ENCODE measurements around the gene CKAP2. TPM values are rescaled to one million over a fixed set of nuclear protein-coding genes. Genes with fewer than 3 reads are reported as not detected.
"Not testable (repeated sequence)": the region's sequence is repeated elsewhere in the genome, so short reads cannot be mapped to it uniquely, and the experiment has no call there.

CKAP2 gene, protein sequence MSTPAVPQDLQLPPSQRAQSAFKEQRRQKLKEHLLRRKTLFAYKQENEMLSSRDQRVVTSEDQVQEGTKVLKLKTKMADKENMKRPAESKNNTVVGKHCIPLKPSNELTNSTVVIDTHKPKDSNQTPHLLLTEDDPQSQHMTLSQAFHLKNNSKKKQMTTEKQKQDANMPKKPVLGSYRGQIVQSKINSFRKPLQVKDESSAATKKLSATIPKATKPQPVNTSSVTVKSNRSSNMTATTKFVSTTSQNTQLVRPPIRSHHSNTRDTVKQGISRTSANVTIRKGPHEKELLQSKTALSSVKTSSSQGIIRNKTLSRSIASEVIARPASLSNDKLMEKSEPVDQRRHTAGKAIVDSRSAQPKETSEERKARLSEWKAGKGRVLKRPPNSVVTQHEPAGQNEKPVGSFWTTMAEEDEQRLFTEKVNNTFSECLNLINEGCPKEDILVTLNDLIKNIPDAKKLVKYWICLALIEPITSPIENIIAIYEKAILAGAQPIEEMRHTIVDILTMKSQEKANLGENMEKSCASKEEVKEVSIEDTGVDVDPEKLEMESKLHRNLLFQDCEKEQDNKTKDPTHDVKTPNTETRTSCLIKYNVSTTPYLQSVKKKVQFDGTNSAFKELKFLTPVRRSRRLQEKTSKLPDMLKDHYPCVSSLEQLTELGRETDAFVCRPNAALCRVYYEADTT
- 30.4 TPM for polyA plus RNA-seq (2012; ENCODE audit: insufficient read depth, insufficient read length, low read depth)

DNA sequence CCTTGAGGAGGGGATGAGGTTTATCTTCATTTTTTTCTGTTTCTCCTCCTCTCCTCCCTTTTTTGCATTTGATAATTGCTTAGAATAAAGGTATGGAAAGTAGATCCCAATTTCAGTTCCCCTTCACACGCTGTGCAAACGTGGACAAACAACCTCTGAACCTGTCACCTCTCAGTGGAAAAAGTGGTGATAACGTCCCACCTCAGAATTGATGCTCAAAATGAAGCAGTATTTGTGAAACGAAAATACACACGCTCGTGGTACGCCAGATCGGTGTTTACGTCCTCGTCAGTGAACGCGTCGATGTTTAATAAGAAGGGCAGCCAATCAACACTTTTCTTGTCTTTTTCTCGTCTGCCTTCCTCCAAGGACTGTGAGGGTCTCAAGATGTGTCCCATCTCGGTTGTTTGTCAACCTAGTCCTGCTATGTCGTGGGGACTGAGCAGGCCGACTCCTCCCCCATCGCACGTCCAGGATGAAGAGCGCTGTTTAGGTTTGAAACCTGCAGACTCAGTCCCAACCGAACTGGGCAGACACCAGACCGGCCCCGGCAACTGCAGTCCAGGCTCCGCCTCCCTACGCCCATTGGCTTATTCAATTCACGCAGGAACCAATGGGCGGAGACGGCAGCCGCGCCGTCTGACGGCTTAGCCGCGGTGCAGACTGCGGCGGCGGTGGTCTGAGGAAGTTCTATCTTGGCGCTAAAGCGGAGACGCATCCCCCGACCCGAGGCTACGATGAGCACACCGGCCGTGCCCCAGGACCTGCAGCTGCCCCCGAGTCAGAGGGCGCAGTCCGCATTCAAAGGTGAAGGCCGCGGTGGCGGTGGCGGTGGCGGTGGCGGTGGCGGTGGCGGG, at the start of gene CKAP2:
Gene CKAP2 (plus strand): TSS at position 659 of the 857 bp plus-strand sequence. CDS start 79 bp downstream, at position 738.
- TF ChIP-seq, protein P1, sequence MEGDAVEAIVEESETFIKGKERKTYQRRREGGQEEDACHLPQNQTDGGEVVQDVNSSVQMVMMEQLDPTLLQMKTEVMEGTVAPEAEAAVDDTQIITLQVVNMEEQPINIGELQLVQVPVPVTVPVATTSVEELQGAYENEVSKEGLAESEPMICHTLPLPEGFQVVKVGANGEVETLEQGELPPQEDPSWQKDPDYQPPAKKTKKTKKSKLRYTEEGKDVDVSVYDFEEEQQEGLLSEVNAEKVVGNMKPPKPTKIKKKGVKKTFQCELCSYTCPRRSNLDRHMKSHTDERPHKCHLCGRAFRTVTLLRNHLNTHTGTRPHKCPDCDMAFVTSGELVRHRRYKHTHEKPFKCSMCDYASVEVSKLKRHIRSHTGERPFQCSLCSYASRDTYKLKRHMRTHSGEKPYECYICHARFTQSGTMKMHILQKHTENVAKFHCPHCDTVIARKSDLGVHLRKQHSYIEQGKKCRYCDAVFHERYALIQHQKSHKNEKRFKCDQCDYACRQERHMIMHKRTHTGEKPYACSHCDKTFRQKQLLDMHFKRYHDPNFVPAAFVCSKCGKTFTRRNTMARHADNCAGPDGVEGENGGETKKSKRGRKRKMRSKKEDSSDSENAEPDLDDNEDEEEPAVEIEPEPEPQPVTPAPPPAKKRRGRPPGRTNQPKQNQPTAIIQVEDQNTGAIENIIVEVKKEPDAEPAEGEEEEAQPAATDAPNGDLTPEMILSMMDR (IDR thresholded peaks at IDR 0.05; ENCODE audit: low read depth, low read length): no peak
- Histone ChIP-seq H3K27me3 (no peaks in the 10 kb centered on the region), H3K4me3 (ENCODE audit: low read depth, low read length) (peak within 1 kb of the TSS; percentile 87), H3K4me1 (no peaks in the 10 kb centered on the region; the same call in 1 of the 2 replicates), H3K9me3 (no peaks in the 10 kb centered on the region), H3K36me3 (peaks cover 30% of the 10 kb centered on the region)
- peak; percentile 97 for DNase-seq

DNA sequence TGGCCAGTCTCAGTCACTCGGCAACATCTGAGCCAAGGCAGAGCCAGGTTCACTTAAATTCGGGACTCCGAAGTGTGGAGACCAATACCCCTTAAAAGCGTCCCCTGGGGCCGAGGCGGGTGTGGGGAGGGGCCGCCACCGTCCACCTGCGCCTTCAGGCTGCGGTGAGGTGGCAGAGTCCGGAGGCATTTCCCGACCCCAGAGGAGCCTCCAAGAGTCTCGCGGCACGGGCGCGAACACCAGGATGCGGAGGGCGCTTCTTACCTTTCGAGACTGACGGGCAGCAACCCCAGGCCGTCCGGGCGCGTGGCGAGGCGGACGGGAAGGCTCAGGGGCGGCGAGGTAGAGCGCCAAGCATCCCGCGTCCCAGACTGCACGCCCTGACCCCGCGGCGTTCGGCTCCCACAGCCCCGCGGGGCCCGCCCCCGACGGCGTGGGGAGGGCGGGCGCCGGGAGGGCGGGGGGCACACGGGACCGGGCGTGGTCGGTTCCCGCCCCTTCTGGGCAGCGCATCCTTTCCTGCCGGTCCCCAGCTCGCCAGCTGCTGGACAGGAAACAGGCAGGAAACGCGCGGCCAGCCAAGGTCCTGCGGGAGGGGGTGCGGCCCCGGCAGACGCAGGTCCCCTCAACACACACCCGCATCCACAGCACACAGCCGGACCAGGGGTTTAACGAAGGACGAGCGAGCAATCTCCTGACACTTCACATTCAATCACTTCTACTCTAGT, 49.3 kb upstream of the CKAP2 start, which contains the start of gene THSD1:
Gene THSD1 (minus strand): TSS at position 406 of the 728 bp plus-strand sequence. CDS start 3,572 bp downstream, outside the sequence.
- TF ChIP-seq, protein P1 (IDR thresholded peaks at IDR 0.05; ENCODE audit: low read depth, low read length): no peak
- peak within 1 kb of the TSS; percentile 56 for H3K4me3 ChIP-seq (ENCODE audit: low read depth, low read length)
- H3K27me3 ChIP-seq: peaks cover 19% of the 10 kb centered on the region
- no peaks in the 10 kb centered on the region for H3K36me3 ChIP-seq
- H3K9me3 ChIP-seq: no peaks in the 10 kb centered on the region
- H3K4me1 ChIP-seq: no peaks in the 10 kb centered on the region
- peak; percentile 40 for DNase-seq

DNA sequence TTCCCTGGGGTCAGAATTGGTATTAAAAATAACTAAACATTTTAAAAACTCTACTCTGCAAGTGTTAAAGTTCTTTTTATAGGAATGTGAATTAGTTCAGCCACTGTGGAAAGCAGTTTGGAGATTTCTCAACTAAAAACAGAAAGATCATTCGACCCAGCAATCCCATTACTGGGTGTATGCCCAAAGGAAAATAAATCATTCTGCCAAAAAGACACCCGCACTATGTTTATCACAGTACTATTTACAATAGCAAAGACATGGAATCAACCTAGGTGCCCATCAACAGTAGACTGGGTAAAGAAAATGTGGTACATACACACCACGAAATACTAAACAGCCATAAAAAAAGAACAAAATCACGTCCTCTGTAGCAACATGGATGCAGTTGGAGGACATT, 48.6 kb upstream of the CKAP2 start:
- Histone ChIP-seq H3K4me1 (no peaks in the 10 kb centered on the region), H3K27me3 (peaks cover 19% of the 10 kb centered on the region), H3K4me3 (ENCODE audit: low read depth, low read length) (peak overlapping the region; percentile 56), H3K36me3 (no peaks in the 10 kb centered on the region; the same call in 1 of the 2 replicates), H3K9me3 (no peaks in the 10 kb centered on the region)
- no peak for DNase-seq
- TF ChIP-seq, protein P1 (IDR thresholded peaks at IDR 0.05; ENCODE audit: low read depth, low read length): no peak

DNA sequence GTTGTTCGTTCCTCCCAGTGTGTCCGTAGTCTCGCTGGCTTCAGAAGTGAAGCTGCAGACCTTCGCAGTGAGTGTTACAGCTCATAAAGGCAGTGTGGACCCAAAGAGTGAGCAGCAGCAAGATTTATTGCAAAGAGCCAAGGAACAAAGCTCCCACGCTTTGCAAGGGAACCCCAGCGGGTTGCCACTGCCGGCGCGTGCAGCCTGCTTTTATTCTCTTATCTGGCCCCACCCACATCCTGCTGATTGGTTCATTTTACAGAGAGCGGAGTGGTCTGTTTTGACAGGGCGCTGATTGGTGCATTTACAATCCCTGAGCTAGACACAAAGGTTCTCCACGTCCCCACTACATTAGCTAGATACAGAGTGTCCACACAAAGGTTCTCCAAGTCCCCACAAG, 47.8 kb upstream of the CKAP2 start:
- H3K9me3 ChIP-seq; H3K4me1 ChIP-seq; H3K4me3 ChIP-seq (ENCODE audit: low read depth, low read length); H3K36me3 ChIP-seq; DNase-seq: not testable (repeated sequence)
- peaks cover 19% of the 10 kb centered on the region for H3K27me3 ChIP-seq

DNA sequence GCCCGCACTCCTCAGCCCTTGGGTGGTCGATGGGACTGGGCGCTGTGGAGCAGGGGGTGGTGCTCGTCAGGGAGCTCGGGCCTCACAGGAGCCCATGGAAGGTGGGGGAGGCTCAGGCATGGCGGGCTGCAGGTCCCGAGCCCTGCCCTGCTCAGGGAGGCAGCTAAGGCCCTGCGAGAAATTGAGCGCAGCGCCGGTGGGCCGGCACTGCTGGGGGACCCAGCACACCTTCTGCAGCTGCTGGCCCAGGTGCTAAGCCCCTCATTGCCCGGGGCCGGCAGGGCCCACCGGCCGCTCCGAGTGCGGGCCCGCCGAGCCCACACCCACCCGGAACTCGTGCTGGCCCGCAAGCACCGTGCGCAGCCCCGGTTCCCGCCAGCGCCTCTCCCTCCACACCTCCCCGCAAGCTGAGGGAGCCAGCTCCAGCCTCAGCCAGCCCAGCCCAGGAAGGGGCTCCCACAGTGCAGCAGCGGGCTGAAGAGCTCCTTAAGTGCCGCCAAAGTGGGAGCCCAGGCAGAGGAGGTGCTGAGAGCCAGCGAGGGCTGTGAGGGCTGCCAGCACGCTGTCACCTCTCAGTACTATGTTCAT, 47.1 kb upstream of the CKAP2 start:
- H3K9me3 ChIP-seq; H3K4me3 ChIP-seq (ENCODE audit: low read depth, low read length); DNase-seq; H3K4me1 ChIP-seq; H3K36me3 ChIP-seq: not testable (repeated sequence)
- H3K27me3 ChIP-seq: peaks cover 19% of the 10 kb centered on the region

DNA sequence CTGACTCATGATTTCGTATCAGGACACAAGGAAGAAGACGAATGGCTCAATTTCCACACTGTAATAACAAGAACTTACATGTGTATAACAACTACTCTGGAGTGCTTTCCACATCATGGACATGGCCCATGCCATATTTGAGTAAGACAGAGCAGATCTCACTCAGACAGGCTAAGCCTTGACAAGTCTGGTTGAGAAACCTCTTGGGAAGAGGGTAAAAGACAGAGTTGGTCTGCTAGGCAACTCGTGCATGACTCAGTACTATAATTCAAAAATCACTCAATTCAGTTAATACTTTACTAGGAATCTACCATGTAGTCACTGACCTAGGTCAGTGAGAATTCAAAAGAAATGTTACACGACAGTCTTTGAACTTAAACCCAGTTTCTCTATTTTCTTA, 43.6 kb upstream of the CKAP2 start:
- no peaks in the 10 kb centered on the region for H3K4me1 ChIP-seq
- no peaks in the 10 kb centered on the region for H3K27me3 ChIP-seq
- H3K36me3 ChIP-seq: peaks cover 18% of the 10 kb centered on the region
- DNase-seq: no peak
- no peaks in the 10 kb centered on the region for H3K9me3 ChIP-seq
- H3K4me3 ChIP-seq (ENCODE audit: low read depth, low read length): no peak overlapping the region
- TF ChIP-seq, protein P1 (IDR thresholded peaks at IDR 0.05; ENCODE audit: low read depth, low read length): no peak

Data from BE2C (cell line).